Lung (tissue), 12 donors: ENCODE measurements around the gene SPECC1L. TPM values are rescaled to one million over a fixed set of nuclear protein-coding genes. Genes with fewer than 3 reads are reported as not detected.
A peak's percentile ranks its signal among the peaks of the same experiment; 100 is the strongest.
"Not testable (repeated sequence)": the region's sequence is repeated elsewhere in the genome, so short reads cannot be mapped to it uniquely, and the experiment has no call there.

ENCODE experiments used
- ATAC-seq: fragments of 200-7000 bp; cut with Tn5 transposase; one replicate; pipeline ENCODE4 v1.9.1; 2020; ENCODE audit warnings: moderate number of reproducible peaks; ENCODE audit not compliant: insufficient read depth, low FRiP score
- DNase-seq, 3 donors: peaks; one replicate each; pipeline ENCODE4 v3.0.0-alpha.2; 2013 to 2017
- H3K27ac ChIP-seq, 2 donors: one replicate each; pipeline ENCODE4 v1.5.1; 2013; ENCODE audit warnings: mild to moderate bottlenecking in 2 of 2, moderate library complexity in 2 of 2, control low read depth in 1 of 2, inconsistent platforms in 1 of 2, low read depth in 1 of 2, low read length in 1 of 2
- H3K27me3 ChIP-seq, 3 donors: one replicate each; pipeline ENCODE4 v1.5.1; 2013; ENCODE audit warnings: low read length in 2 of 3; ENCODE audit not compliant: control insufficient read depth in 3 of 3, insufficient read depth in 3 of 3
- H3K36me3 ChIP-seq, 4 donors: one replicate each; pipeline ENCODE4 v1.5.1; 2013; ENCODE audit warnings: low read length in 4 of 4, mild to moderate bottlenecking in 1 of 4, moderate library complexity in 1 of 4; ENCODE audit not compliant: control insufficient read depth in 4 of 4, insufficient read depth in 4 of 4
- H3K4me1 ChIP-seq, 5 donors: one replicate each; pipeline ENCODE4 v1.5.1; 2013; ENCODE audit warnings: low read length in 5 of 5, mild to moderate bottlenecking in 2 of 5, moderate library complexity in 1 of 5; ENCODE audit not compliant: control insufficient read depth in 5 of 5, insufficient read depth in 5 of 5
- H3K4me3 ChIP-seq: one replicate; pipeline ENCODE4 v1.5.1; 2013; ENCODE audit warnings: mild to moderate bottlenecking, control low read depth, moderate library complexity
- H3K9ac ChIP-seq, 2 donors: one replicate each; pipeline ENCODE4 v1.5.1; 2013; ENCODE audit warnings: low read length in 2 of 2, control low read depth in 1 of 2; ENCODE audit not compliant: insufficient read depth in 1 of 2
- H3K9me3 ChIP-seq, 4 donors: one replicate each; pipeline ENCODE4 v1.5.1; 2013; ENCODE audit warnings: low read length in 3 of 4, mild to moderate bottlenecking in 1 of 4, moderate library complexity in 1 of 4; ENCODE audit not compliant: control insufficient read depth in 4 of 4, insufficient read depth in 3 of 4
- CTCF ChIP-seq: IDR thresholded peaks from 2 replicates; pipeline ENCODE4 v1.5.1; 2012; ENCODE audit warnings: mild to moderate bottlenecking; ENCODE audit errors: control extremely low read depth, extremely low read depth
- WGBS, 2 donors: extraction: QIAGEN DNeasy Blood & Tissue Kit; methylation state at CpG; one replicate each; pipeline ENCODE4 v1.1.7; 2013; 5-methylcytosine and 5-hydroxymethylcytosine counted together
- polyA plus RNA-seq, 2 donors: library from polyadenylated mRNA; stranded (reverse); fragments of 200-250 nt; gene quantifications; one replicate each; pipeline ENCODE4 v1.2.1, GENCODE V29; 2013
- total RNA-seq, 2 donors: library from RNA; depleted of rRNA in 1 of 2; stranded (reverse); fragments of >200 nt in 1 of 2; gene quantifications; one replicate each; pipeline ENCODE4 v1.2.1, GENCODE V29; 2014 to 2021
- donor health status: control.
- donor health status: control.
- donor health status: Bipolar disorder and iron deficiency.
- donor health status: healthy.
- donor health status: DM: yes; HTN: yes; CAD: no.

Gene SPECC1L
- total and polyA plus RNA-seq, 4 donors, result 10.4 to 83.9 (median 37.8) TPM

- DNase-seq (no peak), ATAC-seq (no peak)
- Histone ChIP-seq H3K36me3 (peaks cover 2 to 42% (median 18%) of the 10 kb centered on the region in 4 donors), H3K9ac (no peak overlapping the region), H3K27me3 (no peaks in the 10 kb centered on the region), H3K4me3 (no peak overlapping the region), H3K9me3 (no peaks in the 10 kb centered on the region), H3K27ac (peak overlapping the region; percentile 45 to 67), H3K4me1 (peaks cover 7 to 36% (median 25%) of the 10 kb centered on the region in 5 donors)
- WGBS, 2 donors, result 12 to 24% methylated on average over 3 of the region's 3 CpGs
- no peak for TF ChIP-seq CTCF
These were observed 34.6 kb downstream of the SPECC1L start for GRCh38 chr22:24305260-24305692.

- Histone ChIP-seq H3K27ac (no peak overlapping the region), H3K36me3 (peaks cover 6 to 55% (median 26%) of the 10 kb centered on the region in 4 donors), H3K4me1 (peaks cover 0 to 10% (median 0%) of the 10 kb centered on the region in 5 donors), H3K4me3 (no peak overlapping the region), H3K9me3 (no peaks in the 10 kb centered on the region), H3K27me3 (no peaks in the 10 kb centered on the region), H3K9ac (no peak overlapping the region)
- WGBS, 2 donors, result 85 to 90% methylated on average over 2 of the region's 2 CpGs
- no peak for DNase-seq
- no peak for ATAC-seq
- no peak for TF ChIP-seq CTCF
These were observed 40.3 kb downstream of the SPECC1L start for GRCh38 chr22:24310969-24311368.

GRCh38 chr22:24315367-24315966 lies 44.8 kb downstream of the SPECC1L start:
- Histone ChIP-seq H3K36me3 (peaks cover 8 to 44% (median 21%) of the 10 kb centered on the region in 4 donors), H3K4me1 (peaks cover 0 to 7% (median 0%) of the 10 kb centered on the region in 5 donors)
- no peak for ATAC-seq

GRCh38 chr22:24316264-24316663 lies 45.6 kb downstream of the SPECC1L start:
- H3K4me3 ChIP-seq, DNase-seq, ATAC-seq, H3K27ac ChIP-seq, H3K9ac ChIP-seq, H3K4me1 ChIP-seq, H3K9me3 ChIP-seq, H3K27me3 ChIP-seq: not testable (repeated sequence)
- 62 to 82% methylated on average over 6 of the region's 6 CpGs for WGBS, 2 donors
- H3K36me3 ChIP-seq, result peaks cover 8 to 46% (median 24%) of the 10 kb centered on the region in 4 donors

More at GRCh38 chr22:24315367-24315966, 44.8 kb downstream of the SPECC1L start:
- Histone ChIP-seq H3K4me3 (no peak overlapping the region), H3K9me3 (no peaks in the 10 kb centered on the region), H3K9ac (no peak overlapping the region), H3K27me3 (no peaks in the 10 kb centered on the region), H3K27ac (no peak overlapping the region)
- no peak for TF ChIP-seq CTCF
- WGBS, 2 donors, result 60 to 69% methylated on average over 2 of the region's 2 CpGs
- peak in 1 of 3 donors; percentile 24 for DNase-seq

GRCh38 chr22:24317511-24317910 lies 46.9 kb downstream of the SPECC1L start:
- DNase-seq, H3K4me1 ChIP-seq, ATAC-seq, H3K9ac ChIP-seq, H3K27me3 ChIP-seq, H3K9me3 ChIP-seq, H3K4me3 ChIP-seq, H3K27ac ChIP-seq: not testable (repeated sequence)
- peaks cover 16 to 55% (median 33%) of the 10 kb centered on the region in 4 donors for H3K36me3 ChIP-seq
- 98% methylated on average over 20 to 30 of the region's 30 CpGs for WGBS, 2 donors
